ENCODE measurements around the gene IRF4.

IRF4 gene

GRCh38 chr6:391559-392440 is at the start of gene IRF4:
IRF4 (plus strand) TSS chr6:391752; CDS start chr6:393153, 1,401 bp downstream.
- no peak within 1 kb of the TSS for H3K4me3 ChIP-seq (ENCODE audit: low read depth, low read length)
- TF ChIP-seq CTCF (IDR thresholded peaks at IDR 0.05; ENCODE audit: low read depth, low read length) = no peak

- H3K4me3 ChIP-seq (ENCODE audit: low read depth, low read length) = no peak overlapping the region
- no peak for TF ChIP-seq CTCF (IDR thresholded peaks at IDR 0.05; ENCODE audit: low read depth, low read length)
Observed at GRCh38 chr6:341914-342831, 49.4 kb upstream of the IRF4 start.

- H3K4me3 ChIP-seq (ENCODE audit: low read depth, low read length) = no peak overlapping the region
- TF ChIP-seq CTCF (IDR thresholded peaks at IDR 0.05; ENCODE audit: low read depth, low read length) = no peak
Observed at GRCh38 chr6:342832-343179, 48.7 kb upstream of the IRF4 start.

DNA sequence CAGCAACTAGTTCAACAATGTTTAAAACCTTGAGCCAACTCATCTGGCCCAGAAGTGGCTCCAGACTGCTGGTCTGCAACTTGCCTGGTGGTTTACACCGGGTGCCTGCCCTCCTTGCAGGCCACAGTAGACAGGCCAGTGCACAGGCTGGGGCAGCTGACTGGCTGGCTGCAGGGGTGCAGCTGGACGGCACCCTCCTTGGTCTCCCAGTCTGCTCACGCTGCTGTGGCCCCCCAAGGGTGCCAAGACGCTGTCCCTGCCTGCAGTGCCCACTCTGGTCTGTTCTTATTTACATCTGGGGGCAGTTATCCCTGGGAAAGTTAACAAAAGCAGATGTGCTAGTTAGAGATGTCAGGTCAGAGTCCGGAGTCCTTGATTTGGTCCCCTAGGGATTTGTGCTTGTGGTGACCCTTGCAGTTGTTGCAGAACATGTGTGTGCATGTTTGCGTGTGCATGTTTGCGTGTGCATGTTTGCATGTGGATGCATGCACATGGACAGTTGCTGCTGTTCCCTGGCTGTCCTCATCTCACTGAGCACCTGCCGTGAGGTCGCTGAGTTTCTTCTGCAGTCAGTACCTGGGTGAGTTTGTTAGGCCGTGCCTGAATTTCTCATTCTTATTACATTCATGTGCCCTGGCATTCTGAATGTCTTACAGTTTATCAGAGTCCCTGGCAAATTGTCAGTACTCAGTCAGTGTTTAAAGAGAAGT is 48.2 kb upstream of the IRF4 start:
- TF ChIP-seq CTCF (IDR thresholded peaks at IDR 0.05; ENCODE audit: low read depth, low read length) = no peak
- H3K4me3 ChIP-seq (ENCODE audit: low read depth, low read length) = no peak overlapping the region

- H3K4me3 ChIP-seq (ENCODE audit: low read depth, low read length) = no peak overlapping the region
- TF ChIP-seq CTCF (IDR thresholded peaks at IDR 0.05; ENCODE audit: low read depth, low read length) = no peak
Observed at GRCh38 chr6:343960-344815, 47.4 kb upstream of the IRF4 start.

DNA sequence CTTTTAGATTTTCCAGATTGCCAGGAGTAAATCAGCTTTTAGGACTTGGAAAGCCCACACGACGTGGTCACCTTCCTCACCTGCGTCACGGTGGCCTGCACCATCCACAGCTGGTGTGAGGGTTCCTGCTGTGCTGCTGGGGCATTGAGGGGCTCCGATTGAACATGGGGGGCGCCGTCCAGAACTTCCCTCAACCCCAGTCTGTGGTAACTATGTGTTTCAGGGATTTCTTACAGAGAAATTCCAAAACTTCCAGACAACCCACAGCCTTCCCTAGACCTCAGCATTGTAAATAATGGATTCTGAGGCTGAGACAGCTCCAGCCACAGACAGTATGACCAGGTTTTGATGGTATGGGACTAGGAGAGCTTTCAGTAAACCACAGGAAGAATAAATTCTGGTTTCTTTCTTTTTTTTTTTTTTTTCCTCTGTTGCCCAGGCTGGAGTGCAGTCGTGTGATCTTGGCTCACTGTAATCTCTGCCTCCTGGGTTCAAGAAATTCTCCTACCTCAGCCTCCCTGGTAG is 46.7 kb upstream of the IRF4 start:
- no peak for TF ChIP-seq CTCF (IDR thresholded peaks at IDR 0.05; ENCODE audit: low read depth, low read length)
- H3K4me3 ChIP-seq (ENCODE audit: low read depth, low read length) = no peak overlapping the region
